IPS-18c (cell line): ENCODE data around the gene TMC5.
"Not testable (repeated sequence)": the region's sequence is repeated elsewhere in the genome, so short reads cannot be mapped to it uniquely, and the experiment has no call there.

Experiments
- H3K4me3 ChIP-seq: 2 replicates; pipeline ENCODE4 v1.7.0; 2013; ENCODE audit warnings: low read depth, mild to moderate bottlenecking, low read length, moderate library complexity; ENCODE audit not compliant: insufficient read depth
- H3K9me3 ChIP-seq: one replicate; pipeline ENCODE4 v1.6.1; 2013; ENCODE audit warnings: mild to moderate bottlenecking, low read length, moderate library complexity; ENCODE audit not compliant: control insufficient read depth, insufficient read depth

The TMC5 gene, protein sequence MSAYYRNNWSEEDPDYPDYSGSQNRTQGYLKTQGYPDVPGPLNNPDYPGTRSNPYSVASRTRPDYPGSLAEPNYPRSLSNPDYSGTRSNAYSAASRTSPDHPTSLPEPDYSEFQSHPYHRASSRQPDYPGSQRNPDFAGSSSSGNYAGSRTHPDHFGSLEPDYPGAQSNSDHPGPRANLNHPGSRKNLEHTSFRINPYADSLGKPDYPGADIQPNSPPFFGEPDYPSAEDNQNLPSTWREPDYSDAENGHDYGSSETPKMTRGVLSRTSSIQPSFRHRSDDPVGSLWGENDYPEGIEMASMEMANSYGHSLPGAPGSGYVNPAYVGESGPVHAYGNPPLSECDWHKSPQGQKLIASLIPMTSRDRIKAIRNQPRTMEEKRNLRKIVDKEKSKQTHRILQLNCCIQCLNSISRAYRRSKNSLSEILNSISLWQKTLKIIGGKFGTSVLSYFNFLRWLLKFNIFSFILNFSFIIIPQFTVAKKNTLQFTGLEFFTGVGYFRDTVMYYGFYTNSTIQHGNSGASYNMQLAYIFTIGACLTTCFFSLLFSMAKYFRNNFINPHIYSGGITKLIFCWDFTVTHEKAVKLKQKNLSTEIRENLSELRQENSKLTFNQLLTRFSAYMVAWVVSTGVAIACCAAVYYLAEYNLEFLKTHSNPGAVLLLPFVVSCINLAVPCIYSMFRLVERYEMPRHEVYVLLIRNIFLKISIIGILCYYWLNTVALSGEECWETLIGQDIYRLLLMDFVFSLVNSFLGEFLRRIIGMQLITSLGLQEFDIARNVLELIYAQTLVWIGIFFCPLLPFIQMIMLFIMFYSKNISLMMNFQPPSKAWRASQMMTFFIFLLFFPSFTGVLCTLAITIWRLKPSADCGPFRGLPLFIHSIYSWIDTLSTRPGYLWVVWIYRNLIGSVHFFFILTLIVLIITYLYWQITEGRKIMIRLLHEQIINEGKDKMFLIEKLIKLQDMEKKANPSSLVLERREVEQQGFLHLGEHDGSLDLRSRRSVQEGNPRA

DNA sequence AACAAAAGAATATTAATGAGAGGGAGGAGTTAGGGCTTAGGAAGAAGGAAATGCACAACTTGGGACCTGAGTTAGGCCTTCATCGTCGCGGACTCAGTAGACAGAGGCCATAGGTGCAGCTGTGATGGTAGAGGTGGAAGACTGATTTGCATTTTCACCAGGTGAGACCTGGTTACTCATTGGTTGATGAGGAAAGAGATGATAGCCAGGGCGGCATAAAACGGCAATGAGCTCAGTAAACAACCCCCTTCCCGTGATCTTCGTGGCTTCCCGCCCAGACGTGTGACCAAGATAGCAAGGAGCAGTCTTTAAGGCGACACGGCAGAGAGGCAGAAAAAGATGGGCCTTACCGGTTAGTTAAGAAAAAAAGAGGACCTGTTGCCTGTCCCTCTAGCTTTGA, at the start of gene TMC5:
Gene TMC5, plus strand, starts transcription at position 244 of the 400 bp plus-strand sequence. CDS start 22,156 bp downstream, outside the sequence.
- Histone ChIP-seq H3K4me3 (no peak within 1 kb of the TSS), H3K9me3 (no peaks in the 10 kb centered on the region)

DNA sequence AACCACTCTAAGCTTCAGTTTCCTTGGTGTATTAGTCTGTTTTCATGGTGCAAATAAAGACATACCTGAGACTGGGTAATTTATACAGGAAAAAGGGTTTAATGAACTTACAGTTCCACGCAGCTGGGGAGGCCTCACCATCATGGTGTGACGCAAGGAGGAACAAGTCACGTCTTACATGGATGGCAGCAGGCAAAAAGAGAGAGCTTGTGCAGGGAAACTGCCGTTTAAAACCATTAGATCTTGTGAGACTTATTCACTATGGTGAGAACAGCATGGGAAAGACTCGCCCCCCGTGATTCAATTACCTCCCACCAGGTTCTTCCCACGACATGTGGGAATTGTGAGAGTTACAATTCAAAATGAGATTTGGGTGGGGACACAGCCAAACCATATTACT, 45.1 kb upstream of the TMC5 start:
- H3K9me3 ChIP-seq, H3K4me3 ChIP-seq: not testable (repeated sequence)

DNA sequence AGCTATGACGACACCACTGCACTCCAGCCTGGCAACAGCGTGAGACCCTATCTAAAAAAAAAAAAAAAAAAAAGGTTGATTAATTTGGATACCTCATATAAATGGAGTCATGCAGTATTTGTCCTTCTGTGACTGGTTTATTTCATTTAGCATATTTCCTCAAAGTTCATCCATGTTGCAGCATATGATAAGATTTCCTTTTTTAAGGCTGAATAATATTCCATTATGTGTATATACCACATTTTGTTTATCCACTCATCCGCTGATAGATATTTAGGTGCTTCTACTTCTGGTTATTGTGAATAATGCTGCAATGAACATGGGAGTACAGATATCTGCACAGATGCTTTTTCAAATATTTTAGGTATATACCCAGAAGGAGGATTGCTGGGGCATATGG, 43.3 kb upstream of the TMC5 start:
- H3K4me3 ChIP-seq = no peak overlapping the region
- no peaks in the 10 kb centered on the region for H3K9me3 ChIP-seq

DNA sequence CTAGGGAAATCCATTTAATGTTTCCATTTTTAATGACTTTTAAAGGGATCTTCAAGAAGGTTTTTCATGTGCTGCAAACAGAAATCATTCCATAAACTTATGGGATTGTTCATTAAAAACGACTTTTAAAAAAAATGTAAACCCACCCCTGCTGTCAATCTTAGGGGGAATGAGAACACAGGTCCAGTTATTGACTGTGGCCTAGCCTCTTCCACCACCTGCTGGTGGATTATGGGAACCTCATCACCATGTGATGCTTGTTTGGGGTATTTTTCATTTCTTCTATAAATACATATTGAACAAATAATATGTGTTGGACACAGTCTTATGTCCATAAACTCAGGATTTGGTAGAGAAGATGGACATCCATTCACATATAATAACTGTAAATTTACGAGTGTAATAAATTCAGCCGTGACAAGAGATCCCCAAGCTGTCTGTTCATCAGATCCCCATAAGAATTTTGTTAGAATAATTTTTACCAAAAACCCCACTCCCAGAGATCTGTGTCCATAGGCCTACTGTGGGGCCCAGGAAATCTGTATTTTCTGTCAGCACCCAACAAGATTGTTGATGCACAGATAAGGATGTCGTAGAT, 42.0 kb upstream of the TMC5 start:
- Histone ChIP-seq H3K4me3 (no peak overlapping the region), H3K9me3 (no peaks in the 10 kb centered on the region)

DNA sequence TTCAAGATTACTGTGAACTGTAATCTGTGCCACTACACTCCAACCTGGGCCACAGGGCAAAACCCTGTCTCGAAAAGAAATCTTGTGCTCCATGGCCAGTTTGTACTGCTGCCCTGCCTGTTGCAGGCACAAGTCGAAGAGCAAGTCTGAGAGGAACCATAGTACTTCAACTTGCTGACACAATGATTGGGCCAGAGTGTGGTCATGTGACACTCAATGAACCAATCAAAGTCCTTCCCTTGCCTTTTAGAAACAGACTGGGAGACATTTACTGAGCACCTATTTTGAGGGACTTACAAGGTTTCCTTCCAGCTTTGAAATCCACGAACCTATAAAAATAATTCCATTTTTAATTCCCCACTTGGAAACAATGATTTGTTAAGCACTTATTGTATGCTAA, 39.8 kb upstream of the TMC5 start:
- H3K9me3 ChIP-seq = no peaks in the 10 kb centered on the region
- no peak overlapping the region for H3K4me3 ChIP-seq

DNA sequence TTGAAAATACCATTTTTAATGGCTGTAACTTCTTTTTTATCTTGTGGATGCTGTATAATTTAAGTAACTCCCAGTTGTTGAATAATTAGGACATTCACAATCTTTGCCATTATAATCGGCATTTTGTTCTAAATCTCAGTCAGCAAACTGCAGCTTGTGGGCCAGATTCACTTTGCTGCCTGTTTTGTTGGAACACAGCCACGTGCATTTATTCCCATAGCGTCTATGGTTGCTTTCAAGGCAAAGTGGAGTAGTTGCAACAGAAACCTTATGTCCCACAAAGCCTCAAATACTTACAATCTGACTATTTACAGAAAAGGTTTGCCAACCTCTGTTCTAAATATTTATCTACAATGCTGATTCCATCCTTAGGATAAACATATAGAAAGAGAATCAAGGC, 39.2 kb upstream of the TMC5 start:
- no peak overlapping the region for H3K4me3 ChIP-seq
- H3K9me3 ChIP-seq = no peaks in the 10 kb centered on the region

DNA sequence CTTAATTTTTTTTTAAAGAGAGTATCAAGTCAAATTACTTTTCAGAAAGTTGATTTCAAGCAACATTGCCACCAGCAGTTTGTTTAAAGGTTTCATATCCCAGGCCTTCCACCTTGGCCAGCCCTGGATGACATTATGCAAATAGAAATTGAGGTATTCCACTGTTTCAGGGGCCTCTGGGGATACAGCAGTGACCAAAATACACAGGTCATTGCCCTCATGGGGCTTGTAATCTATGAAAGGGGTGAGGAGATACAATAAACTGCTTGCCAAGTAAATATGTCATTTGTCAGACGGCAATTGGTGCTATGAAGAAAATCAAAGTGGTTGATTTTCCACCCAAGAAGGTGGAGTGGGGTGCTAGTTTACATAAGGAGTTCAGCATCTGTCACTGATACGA, 37.8 kb upstream of the TMC5 start:
- no peaks in the 10 kb centered on the region for H3K9me3 ChIP-seq
- no peak overlapping the region for H3K4me3 ChIP-seq

DNA sequence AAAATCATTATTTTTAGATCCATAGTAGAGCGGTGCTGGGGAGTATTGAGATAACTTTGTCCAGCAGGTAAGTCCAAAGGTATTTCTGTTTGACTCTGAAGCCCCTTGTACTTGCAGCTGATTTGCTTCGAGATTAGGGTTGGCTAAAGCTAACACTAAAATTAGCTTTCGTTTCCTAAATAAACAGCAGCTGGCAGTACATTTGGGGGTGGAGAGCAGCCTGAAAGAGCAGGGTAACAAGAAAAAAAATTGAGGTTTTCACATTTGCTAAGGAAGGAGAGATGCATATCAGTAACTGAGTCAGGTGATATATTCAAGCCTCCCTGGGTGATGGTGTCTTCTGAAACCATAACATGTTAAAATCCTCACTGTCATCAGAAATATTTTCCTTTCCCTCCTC, 37.4 kb upstream of the TMC5 start:
- Histone ChIP-seq H3K9me3 (no peaks in the 10 kb centered on the region), H3K4me3 (no peak overlapping the region)

DNA sequence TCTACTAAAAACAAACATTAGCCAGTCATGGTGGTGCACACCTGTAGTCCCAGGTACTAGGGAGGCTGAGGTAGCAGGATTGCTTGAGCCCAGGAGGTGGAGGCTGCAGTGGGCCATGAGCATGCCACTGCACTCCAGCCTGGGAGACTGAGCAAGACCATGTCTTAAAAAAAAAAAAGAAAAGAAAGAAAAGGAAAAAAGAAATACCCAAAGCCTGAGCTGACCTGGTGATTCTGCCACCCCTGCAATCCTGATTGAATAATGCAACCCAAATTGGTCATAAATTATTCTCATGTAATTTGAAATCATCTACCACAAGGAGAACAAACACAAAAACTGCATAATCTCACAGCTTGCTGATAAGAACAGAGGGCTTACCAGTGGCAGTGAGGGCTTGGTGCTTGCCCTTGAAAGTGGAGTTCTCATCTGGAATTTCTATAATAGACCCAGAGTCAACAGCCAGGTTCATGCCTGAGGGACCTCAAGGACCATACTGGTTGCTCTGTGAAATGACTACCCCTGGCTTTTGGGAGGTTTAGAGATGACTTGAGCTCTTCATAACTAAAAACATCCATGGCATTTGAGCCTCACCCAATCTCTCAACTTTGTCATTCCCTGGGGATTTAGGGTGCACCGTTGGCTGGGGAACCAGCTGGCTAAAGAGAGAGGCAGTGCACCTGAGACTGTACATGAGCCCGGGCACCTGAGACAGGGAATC, 35.4 kb upstream of the TMC5 start:
- Histone ChIP-seq H3K4me3 (no peak overlapping the region), H3K9me3 (no peaks in the 10 kb centered on the region)

DNA sequence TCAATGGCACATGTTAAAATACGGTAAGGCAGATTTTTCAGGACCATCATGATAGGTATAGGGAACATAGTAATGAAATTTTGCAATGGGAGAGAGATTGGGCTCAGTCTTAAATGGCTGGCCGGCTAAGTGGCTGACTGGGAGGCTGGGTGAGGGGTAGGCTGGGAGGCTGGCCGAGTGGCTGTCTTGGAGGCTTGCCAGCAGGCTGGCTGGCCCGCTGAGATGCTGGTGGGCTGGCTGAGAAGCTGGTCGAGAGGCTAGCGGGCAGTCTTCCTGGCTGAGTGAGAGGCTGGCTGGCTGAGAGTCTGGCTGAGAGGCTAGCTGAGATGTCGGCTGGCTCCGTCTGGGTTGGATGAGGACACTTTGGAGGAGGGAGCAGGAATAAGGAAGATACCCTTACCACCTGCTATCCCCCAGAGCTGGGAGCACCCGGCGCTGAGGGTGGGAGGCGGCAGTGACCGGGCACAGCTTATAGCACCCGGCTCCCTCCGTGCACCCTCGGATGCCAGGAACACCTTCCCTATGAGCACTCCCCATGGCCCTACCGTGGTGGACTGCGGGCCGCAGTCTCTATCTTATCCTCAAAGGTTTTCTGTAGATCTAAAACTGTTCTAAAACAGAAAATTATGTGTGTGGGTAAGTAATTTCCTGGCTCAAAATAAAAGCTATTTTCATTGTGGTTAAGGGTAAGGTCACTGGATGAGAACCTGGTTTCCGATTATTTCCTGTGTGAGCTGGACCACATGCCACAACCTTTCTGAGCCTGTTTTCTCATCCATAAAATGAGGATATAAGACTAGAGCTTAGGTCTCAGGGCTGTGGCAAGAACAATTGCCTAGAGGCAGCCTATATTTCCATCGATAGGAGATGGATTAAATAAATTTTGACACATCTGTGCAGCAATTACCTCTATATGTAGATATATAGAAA, 34.5 kb upstream of the TMC5 start:
- H3K4me3 ChIP-seq = no peak overlapping the region

DNA sequence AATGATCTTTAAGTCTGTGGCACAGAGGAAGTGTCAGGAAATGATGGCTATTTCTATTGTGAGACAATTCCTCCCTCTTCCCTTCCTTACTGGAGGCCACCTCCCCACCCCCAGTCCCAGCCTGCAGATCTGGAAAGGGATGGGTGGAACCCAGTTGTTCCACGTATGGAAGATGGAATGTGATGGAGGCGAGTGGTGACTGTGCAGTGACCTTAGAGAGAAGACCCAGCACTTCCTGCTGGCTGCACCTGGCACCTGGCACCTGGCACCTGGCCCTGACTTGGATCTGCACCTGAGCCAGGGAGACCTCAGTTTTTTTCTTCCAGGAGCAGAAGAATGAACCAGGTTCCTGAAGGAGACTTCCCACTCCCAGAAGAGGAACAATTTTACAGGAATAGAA, 33.0 kb upstream of the TMC5 start:
- Histone ChIP-seq H3K9me3 (no peaks in the 10 kb centered on the region), H3K4me3 (no peak overlapping the region)

More for the DNA sequence above, 34.5 kb upstream of the TMC5 start:
- H3K9me3 ChIP-seq = no peaks in the 10 kb centered on the region

DNA sequence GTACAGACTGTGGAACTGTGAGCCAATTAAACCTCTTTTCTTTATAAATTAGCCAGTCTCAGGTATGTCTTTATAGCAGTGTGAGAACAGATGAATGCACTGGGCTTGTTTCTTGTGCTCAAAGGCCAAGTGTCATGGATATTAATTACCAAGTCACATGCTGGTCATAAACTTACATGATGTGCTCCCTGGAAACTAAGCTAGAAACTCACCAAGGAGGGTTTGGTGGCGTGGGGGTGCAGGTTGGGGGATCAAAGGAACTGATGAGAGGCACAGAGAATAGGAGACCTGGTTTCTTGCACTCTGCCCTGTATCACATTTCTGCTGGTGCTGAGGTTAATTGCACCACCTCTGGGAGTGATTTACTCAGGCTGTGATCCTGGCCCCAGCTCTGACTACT, 31.2 kb upstream of the TMC5 start:
- H3K4me3 ChIP-seq = no peak overlapping the region
- H3K9me3 ChIP-seq = no peaks in the 10 kb centered on the region

DNA sequence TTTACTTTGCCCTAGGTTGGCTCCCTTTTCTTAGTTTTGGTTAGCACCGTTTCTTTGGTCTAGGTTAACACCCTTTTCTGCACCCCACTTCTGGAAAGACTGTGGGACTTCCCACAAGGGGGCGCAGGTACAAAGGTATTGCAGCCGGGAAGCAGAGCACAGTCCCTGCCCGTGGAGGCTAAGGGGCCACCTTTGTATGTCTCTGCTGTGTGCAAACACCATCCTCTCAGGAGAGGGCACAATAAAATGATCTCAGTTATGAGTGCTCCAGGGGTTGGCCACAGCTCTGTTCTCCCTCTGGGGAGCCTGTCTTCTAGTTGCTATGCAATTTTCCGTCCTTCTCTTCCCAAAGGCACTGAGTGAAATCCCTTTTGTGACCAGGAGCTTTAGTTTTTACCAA, 28.4 kb upstream of the TMC5 start:
- H3K9me3 ChIP-seq = peaks cover 3% of the 10 kb centered on the region

DNA sequence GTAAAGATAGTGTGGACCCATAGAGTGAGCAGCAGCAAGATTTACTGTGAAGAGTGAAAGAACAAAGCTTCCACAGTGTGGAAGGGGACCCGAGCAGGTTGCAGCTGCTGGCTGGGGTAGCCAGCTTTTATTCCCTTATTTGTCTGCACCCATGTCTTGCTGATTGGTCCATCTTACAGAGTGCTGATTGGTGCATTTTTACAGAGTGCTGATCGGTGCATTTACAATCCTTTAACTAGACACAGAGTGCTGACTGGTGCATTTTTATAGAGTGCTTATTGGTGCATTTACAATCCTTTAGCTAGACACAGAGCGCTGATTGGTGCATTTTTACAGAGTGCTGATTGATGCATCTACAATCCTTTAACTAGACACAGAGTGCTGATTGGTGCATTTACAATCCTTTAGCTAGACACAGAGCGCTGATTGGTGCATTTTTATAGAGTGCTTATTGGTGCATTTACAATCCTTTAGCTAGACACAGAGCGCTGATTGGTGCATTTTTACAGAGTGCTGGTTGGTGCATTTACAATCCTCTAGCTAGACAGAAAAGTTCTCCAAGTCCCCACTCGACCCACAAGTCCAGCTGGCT, 26.4 kb upstream of the TMC5 start:
- H3K9me3 ChIP-seq, H3K4me3 ChIP-seq: not testable (repeated sequence)

More for the DNA sequence above, 28.4 kb upstream of the TMC5 start:
- H3K4me3 ChIP-seq = no peak overlapping the region

DNA sequence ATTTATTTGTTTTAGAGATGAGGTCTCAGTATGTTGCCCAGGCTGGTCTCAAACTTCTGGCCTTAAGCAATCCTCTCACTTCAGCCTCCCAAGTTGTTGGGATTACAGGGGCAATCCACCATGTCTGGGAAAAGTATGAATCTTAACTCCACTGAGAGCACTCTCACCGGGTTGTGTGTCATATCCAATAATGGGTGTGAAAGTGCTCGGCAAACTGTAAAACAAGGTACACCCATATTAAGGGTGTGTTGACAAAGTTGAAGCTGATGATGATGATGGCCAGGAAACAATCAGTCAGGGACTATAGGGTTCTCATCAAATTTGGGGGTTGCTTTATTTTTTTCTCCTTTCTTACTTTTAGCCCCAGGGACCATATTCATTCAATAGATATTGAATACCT, 25.3 kb upstream of the TMC5 start:
- Histone ChIP-seq H3K4me3 (no peak overlapping the region), H3K9me3 (peaks cover 3% of the 10 kb centered on the region)
